Endodermal cell (in vitro differentiated cells): ENCODE measurements around the gene SNAI1. TPM values are rescaled to one million over a fixed set of nuclear protein-coding genes. Genes with fewer than 3 reads are reported as not detected.

Experiments
- DNase-seq: peaks from one replicate; pipeline ENCODE4 v3.0.0-alpha.2; 2017
- H3K27ac ChIP-seq: 2 replicates; pipeline ENCODE4 v1.5.1; 2013; ENCODE audit warnings: mild to moderate bottlenecking, low read depth, low read length, moderate library complexity
- H3K27me3 ChIP-seq: 2 replicates; pipeline ENCODE4 v1.6.1; 2013; ENCODE audit warnings: mild to moderate bottlenecking, low read length, moderate library complexity; ENCODE audit not compliant: insufficient read depth, control insufficient read depth, poor library complexity, severe bottlenecking
- H3K36me3 ChIP-seq: 2 replicates; pipeline ENCODE4 v1.7.0; 2013; ENCODE audit warnings: mild to moderate bottlenecking, low read length, moderate library complexity; ENCODE audit not compliant: control insufficient read depth, insufficient read depth
- H3K4me1 ChIP-seq: one replicate; pipeline ENCODE4 v1.7.0; 2013; ENCODE audit warnings: low read length; ENCODE audit not compliant: control insufficient read depth, insufficient read depth
- H3K4me3 ChIP-seq: 2 replicates; pipeline ENCODE4 v1.5.1; 2013; ENCODE audit warnings: mild to moderate bottlenecking, low read length, moderate library complexity
- H3K9ac ChIP-seq: 2 replicates; pipeline ENCODE4 v1.6.1; 2013; ENCODE audit warnings: mild to moderate bottlenecking, low read length, moderate library complexity; ENCODE audit not compliant: poor library complexity, severe bottlenecking; ENCODE audit errors: extremely low read depth
- H3K9me3 ChIP-seq: 2 replicates; pipeline ENCODE4 v1.6.1; 2013; ENCODE audit warnings: mild to moderate bottlenecking, low read length, moderate library complexity; ENCODE audit not compliant: control insufficient read depth
- H3K27ac Mint-ChIP-seq: 2 replicates; pipeline ENCODE4 v1.8.0; 2020; ENCODE audit warnings: mixed read lengths
- H3K27me3 Mint-ChIP-seq: 2 replicates; pipeline ENCODE4 v1.8.0; 2021; ENCODE audit warnings: mild to moderate bottlenecking, mixed read lengths; ENCODE audit not compliant: insufficient read depth
- H3K36me3 Mint-ChIP-seq: 2 replicates; pipeline ENCODE4 v1.8.0; 2020; ENCODE audit warnings: low read depth, mixed read lengths
- H3K4me1 Mint-ChIP-seq: 2 replicates; pipeline ENCODE4 v1.8.0; 2020; ENCODE audit warnings: mixed read lengths
- H3K4me3 Mint-ChIP-seq: 2 replicates; pipeline ENCODE4 v1.8.0; 2020; ENCODE audit warnings: mild to moderate bottlenecking, moderate library complexity, mixed read lengths
- H3K9me3 Mint-ChIP-seq: 2 replicates; pipeline ENCODE4 v1.8.0; 2020; ENCODE audit warnings: mild to moderate bottlenecking, mixed read lengths
- CTCF ChIP-seq: fragments of 200-600 bp; sonication (generic); conservative IDR thresholded peaks from 2 replicates; pipeline ENCODE4 v1.5.0; 2021; ENCODE audit warnings: antibody characterized with exemption, mild to moderate bottlenecking
- WGBS, 2 experiments: methylation state at CpG; one replicate each; pipeline versions ENCODE4 v1.1.5 to v1.1.7; 2013; ENCODE audit warnings: missing lambda C conversion rate in 2 of 2, mixed read lengths in 1 of 2; ENCODE audit not compliant: insufficient coverage in 1 of 2, insufficient read length in 1 of 2; 5-methylcytosine and 5-hydroxymethylcytosine counted together
- total RNA-seq, 2 donors: library from RNA; stranded (reverse); fragmentation: NEBNext Ultra II Directional in 1 of 2; extraction: Animal tissue kit (Norgen Biotek cat#: 25700) in 1 of 2; gene quantifications; 2 replicates in 1 of 2; 3 replicates in 1 of 2; pipeline ENCODE4 v1.2.1, GENCODE V29; 2021

Gene SNAI1
- total RNA-seq, 2 donors from 2014 or later: 10.6 to 13.1 TPM

GRCh38 chr20:49936153-49937026 lies 46.4 kb upstream of the SNAI1 start, which contains the start of gene RNF114:
RNF114 (plus strand) TSS chr20:49936397; CDS start chr20:49936413, 16 bp downstream.
- Histone ChIP-seq H3K27ac (no peak within 1 kb of the TSS), H3K36me3 (peaks cover 13% of the 10 kb centered on the region), H3K9me3 (no peaks in the 10 kb centered on the region), H3K27me3 (no peaks in the 10 kb centered on the region), H3K4me1 (peaks cover 18% of the 10 kb centered on the region), H3K4me3 (peak within 1 kb of the TSS; percentile 100), H3K9ac (peak within 1 kb of the TSS; percentile 91)
- Mint-ChIP-seq H3K4me3 (peak within 1 kb of the TSS; percentile 88), H3K27me3 (no peaks in the 10 kb centered on the region), H3K4me1 (peaks cover 33% of the 10 kb centered on the region), H3K27ac (peak within 1 kb of the TSS; percentile 66), H3K36me3 (peaks cover 9% of the 10 kb centered on the region), H3K9me3 (no peaks in the 10 kb centered on the region)
- TF ChIP-seq CTCF: no peak
- peak; percentile 96 for DNase-seq
- WGBS, 2 experiments: 1% methylated on average over 43 to 79 of the region's 79 CpGs

GRCh38 chr20:49937027-49937929 lies 45.5 kb upstream of the SNAI1 start:
- 18 to 26% methylated on average over 9 to 12 of the region's 12 CpGs for WGBS, 2 experiments
- Histone ChIP-seq H3K4me3 (peak overlapping the region; percentile 100), H3K9ac (peak overlapping the region; percentile 91), H3K27me3 (no peaks in the 10 kb centered on the region), H3K9me3 (no peaks in the 10 kb centered on the region), H3K36me3 (peaks cover 22% of the 10 kb centered on the region), H3K4me1 (peaks cover 18% of the 10 kb centered on the region), H3K27ac (no peak overlapping the region)
- no peak for DNase-seq
- no peaks in the 10 kb centered on the region for H3K9me3 Mint-ChIP-seq
- no peak for TF ChIP-seq CTCF
- H3K27ac Mint-ChIP-seq: peak overlapping the region; percentile 66
- peaks cover 16% of the 10 kb centered on the region for H3K36me3 Mint-ChIP-seq
- peak overlapping the region; percentile 88 for H3K4me3 Mint-ChIP-seq
- peaks cover 34% of the 10 kb centered on the region for H3K4me1 Mint-ChIP-seq
- H3K27me3 Mint-ChIP-seq: no peaks in the 10 kb centered on the region
